Glomerular visceral epithelial cell (primary cell): Measurements from ENCODE around the gene AKR1E2.
A peak's percentile ranks its signal among the peaks of the same experiment; 100 is the strongest.

Experiments
- DNase-seq: peaks from one replicate; pipeline ENCODE4 v3.0.0-alpha.2; 2016; ENCODE audit errors: extremely low spot score

The AKR1E2 gene

DNA sequence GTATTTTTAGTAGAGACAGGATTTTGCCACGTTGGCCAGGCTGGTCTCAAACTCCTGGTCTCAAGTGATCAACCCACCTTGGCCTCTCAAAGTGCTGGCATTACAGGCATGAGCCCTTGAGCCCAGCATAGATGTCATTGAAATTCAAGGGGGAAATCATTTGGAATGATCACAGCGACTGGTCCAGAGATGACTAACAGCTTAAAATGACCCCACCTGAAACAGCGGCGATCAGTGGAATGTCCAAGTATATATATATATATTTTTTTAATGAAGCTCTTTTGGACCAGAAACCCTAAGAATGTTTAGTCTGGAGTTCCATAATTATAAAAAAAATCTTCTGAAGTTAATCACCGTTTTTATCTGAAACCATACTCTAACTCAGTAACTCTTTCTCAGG lies 12.5 kb upstream of the AKR1E2 start:
- peak; percentile 8 for DNase-seq

DNA sequence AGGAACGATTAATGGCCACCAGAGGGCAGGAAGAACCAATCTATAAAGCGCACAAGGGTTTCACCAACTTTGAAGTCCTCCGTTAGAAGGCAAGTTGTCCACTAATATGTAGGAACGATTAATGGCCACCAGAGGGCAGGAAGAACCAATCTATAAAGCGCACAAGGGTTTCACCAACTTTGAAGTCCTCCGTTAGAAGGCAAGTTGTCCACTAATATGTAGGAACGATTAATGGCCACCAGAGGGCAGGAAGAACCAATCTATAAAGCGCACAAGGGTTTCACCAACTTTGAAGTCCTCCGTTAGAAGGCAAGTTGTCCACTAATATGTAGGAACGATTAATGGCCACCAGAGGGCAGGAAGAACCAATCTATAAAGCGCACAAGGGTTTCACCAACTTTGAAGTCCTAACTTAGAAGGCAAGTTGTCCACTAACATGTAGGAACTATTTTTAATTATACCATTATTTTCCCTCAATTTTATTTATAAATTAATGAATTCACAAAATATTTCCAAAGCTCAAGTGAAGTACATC lies 10.3 kb upstream of the AKR1E2 start:
- DNase-seq = peak; percentile 13

GRCh38 chr10:4816966-4817365 lies 9.0 kb upstream of the AKR1E2 start:
- no peak for DNase-seq

- no peak for DNase-seq
Measured at GRCh38 chr10:4819067-4819466, 6.9 kb upstream of the AKR1E2 start.

DNA sequence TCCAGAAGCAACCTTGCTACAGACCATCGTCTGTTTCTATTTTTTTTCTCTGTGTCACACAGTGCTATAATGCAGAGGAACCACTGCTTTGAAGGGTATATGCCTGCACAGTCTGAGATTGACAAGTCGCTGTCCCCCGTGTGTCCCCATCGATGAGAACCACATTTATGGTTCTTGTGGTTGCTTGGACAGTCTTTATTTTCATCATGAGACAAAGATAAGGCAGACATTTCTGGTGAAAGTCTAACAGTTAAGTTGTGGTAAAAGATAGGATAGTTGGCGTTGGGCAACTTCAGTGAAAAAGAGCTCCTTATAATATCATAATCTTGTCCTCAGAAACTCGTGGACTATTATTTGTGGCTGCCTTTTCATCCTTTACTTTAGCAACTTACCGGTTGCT lies 6.3 kb upstream of the AKR1E2 start:
- DNase-seq = no peak

GRCh38 chr10:4820804-4821401 lies 5.1 kb upstream of the AKR1E2 start:
- no peak for DNase-seq

- DNase-seq = no peak
Measured at GRCh38 chr10:4822208-4822607, 3.8 kb upstream of the AKR1E2 start.

DNA sequence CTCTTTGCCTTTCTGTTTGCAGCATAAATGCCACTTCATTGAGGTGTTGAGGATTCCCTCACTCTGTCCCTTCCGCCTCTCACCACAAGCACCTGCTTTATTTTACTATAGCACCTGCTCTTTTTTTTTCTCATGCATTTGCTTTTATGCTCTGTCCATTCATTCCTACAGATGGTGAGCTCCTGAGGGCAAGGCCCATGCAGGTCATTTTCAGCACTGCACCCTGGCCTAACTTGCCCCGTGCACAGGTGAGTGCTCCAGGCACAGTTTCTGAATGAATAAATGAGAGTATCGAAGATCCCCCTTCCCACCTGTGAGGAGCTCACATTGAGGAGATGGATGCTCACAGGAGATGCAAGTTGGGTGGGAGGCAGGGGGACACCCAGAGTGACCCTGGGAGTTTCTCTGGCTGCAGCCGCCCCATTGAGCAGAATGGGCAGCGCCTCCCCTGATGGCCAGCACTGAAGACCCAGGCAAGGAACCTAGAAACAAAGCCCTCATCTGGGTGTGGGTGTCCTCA lies 1.2 kb upstream of the AKR1E2 start:
- DNase-seq = no peak

DNA sequence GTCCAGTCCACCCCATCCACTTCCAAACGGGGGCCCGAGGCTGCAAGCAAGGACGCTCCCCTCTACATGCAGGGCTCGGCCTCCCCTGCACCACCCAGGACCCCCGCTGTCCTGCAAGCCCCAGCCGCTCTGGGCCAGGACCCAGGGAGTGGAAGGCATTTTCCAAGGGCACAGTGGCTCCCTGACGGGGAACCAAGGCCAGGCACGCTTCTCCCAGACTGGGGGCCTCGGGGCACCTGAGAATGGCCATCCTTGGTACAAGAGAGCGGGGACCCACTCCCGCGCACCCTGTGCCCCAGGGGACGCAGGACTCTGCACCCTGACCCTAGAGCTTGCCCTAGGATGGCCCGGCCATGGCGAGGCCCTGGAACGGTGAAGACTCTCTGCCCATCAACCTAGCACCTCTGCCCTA lies 545 bp upstream of the AKR1E2 start:
- DNase-seq = no peak

- no peak for DNase-seq
Measured at GRCh38 chr10:4826792-4827324, 851 bp downstream of the AKR1E2 start.

- no peak for DNase-seq
Measured at GRCh38 chr10:4828005-4828404, 2.0 kb downstream of the AKR1E2 start.

DNA sequence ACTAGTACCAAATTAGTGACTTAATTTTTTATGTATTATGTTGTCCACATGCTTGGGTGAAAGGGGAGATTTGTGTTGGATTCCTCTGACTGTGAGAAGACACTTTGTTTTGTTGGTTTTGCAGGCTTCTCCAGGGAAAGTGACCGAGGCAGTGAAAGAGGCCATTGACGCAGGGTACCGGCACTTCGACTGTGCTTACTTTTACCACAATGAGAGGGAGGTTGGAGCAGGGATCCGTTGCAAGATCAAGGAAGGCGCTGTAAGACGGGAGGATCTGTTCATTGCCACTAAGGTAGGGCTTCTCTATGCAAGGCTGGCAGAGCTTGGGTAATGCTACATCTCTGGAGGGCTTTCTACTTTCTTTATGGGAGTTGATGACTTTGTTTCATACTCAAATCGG lies 4.5 kb downstream of the AKR1E2 start:
- DNase-seq = no peak

DNA sequence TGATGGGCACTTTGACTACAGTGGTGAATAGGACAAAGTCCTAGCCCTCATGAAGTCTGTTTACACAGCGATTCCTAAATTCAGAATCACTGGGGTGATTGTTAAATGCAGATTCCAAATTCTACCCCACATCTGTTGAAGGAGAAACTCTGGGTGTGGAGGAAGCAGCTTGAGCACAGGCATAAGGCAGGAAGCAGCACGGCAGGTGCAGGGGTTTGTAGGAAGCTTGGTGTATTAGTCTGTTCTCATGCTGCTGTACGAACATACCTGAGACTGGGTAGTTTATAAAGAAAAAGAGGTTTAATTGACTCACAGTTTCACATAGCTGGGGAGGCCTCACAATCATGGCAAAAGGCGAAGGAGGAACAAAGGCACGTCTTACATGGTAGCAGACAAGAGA lies 5.1 kb downstream of the AKR1E2 start:
- no peak for DNase-seq

- no peak for DNase-seq
Measured at GRCh38 chr10:4833286-4833685, 7.3 kb downstream of the AKR1E2 start.

- no peak for DNase-seq
Measured at GRCh38 chr10:4834898-4835405, 8.9 kb downstream of the AKR1E2 start.

- no peak for DNase-seq
Measured at GRCh38 chr10:4835494-4835918, 9.5 kb downstream of the AKR1E2 start.

GRCh38 chr10:4836416-4836969 lies 10.5 kb downstream of the AKR1E2 start:
- DNase-seq = no peak

- no peak for DNase-seq
Measured at GRCh38 chr10:4837551-4837950, 11.5 kb downstream of the AKR1E2 start.

GRCh38 chr10:4838743-4839142 lies 12.7 kb downstream of the AKR1E2 start:
- DNase-seq = no peak

- DNase-seq = no peak
Measured at GRCh38 chr10:4839353-4839752, 13.3 kb downstream of the AKR1E2 start.

DNA sequence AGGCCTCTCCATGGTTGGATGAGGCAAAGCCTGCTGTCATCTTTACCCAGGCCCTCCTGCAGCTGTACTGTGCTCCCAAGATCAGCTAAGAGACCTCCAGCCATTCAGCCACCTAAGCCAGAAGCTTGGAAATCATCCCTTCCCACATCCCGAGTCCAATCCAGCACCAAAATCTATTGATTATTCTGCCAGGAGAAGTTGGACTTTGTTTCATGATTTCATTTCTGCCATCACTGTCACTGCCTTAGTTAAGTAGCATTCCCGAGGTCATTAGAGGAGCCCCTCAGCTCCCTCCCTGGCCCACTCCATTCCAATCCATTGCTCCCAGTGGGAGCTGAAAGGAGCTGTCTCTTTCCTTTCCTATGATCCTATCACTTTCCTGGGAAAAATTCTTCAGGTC lies 14.1 kb downstream of the AKR1E2 start:
- DNase-seq = no peak

DNA sequence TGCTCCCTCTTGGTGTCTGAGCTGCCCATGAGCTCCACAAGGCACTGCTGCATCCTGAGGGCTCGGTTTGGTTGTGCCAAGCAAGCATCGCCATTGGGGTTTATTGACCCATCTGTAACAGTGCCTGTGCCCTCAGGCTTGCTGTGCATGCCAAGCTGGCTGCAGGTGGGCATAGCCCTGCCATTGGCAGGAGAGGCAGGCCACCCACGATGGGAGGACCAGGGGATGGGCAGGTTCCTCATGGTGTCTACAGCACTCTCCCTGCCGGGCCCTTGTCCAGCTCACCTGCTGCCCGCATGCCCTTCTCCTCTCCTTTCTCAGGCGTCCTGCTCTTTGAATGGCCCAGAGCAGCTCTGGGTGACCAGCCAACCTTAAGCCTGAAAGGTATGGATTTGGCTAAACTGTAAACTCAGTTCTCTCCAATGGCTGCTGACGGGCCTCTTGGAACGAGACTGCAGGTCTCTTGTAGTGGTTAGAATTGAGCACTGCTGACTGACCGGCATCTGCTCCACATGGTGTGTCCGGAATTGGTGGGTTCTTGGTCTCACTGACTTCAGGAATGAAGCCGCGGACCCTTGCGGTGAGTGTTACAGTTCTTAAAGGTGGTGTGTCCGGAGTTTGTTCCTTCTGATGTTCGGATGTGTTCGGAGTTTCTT lies 17.6 kb downstream of the AKR1E2 start:
- DNase-seq = no peak

GRCh38 chr10:4844864-4845263 lies 18.9 kb downstream of the AKR1E2 start:
- no peak for DNase-seq
